GM18526 (cell line): ENCODE results near the gene VPS9D1.

ENCODE experiments used
- POLR2A ChIP-seq: IDR thresholded peaks from 3 replicates; pipeline ENCODE4 v1.6.1; 2011; ENCODE audit not compliant: insufficient read length; ENCODE audit errors: extremely low read depth

Gene VPS9D1

GRCh38 chr16:89721546-89722391 lies 1.1 kb upstream of the VPS9D1 start:
- TF ChIP-seq POLR2A = peak; percentile 39

- no peak for TF ChIP-seq POLR2A
These were observed 216 bp downstream of the VPS9D1 start for GRCh38 chr16:89720551-89720812.

GRCh38 chr16:89717688-89718505 lies 2.8 kb downstream of the VPS9D1 start:
- TF ChIP-seq POLR2A = peak; percentile 13

GRCh38 chr16:89716916-89717687 lies 3.6 kb downstream of the VPS9D1 start:
- TF ChIP-seq POLR2A = no peak

- TF ChIP-seq POLR2A = no peak
These were observed 4.2 kb downstream of the VPS9D1 start for GRCh38 chr16:89716493-89716892.

- TF ChIP-seq POLR2A = no peak
These were observed 8.4 kb downstream of the VPS9D1 start for GRCh38 chr16:89712274-89712781.

GRCh38 chr16:89711601-89712273 lies 9.0 kb downstream of the VPS9D1 start:
- TF ChIP-seq POLR2A = peak; percentile 78

- TF ChIP-seq POLR2A = no peak
These were observed 9.8 kb downstream of the VPS9D1 start for GRCh38 chr16:89710709-89711564.

- TF ChIP-seq POLR2A = no peak
These were observed 10.8 kb downstream of the VPS9D1 start for GRCh38 chr16:89709716-89710432.

GRCh38 chr16:89709166-89709565 lies 11.5 kb downstream of the VPS9D1 start:
- no peak for TF ChIP-seq POLR2A

- no peak for TF ChIP-seq POLR2A
These were observed 12.2 kb downstream of the VPS9D1 start for GRCh38 chr16:89708481-89708931.

- TF ChIP-seq POLR2A = no peak
These were observed 13.0 kb downstream of the VPS9D1 start for GRCh38 chr16:89707695-89708094.

GRCh38 chr16:89706518-89707260 lies 14.0 kb downstream of the VPS9D1 start:
- TF ChIP-seq POLR2A = no peak
